Measurements from ENCODE around the gene ATN1. TPM values are rescaled to one million over a fixed set of nuclear protein-coding genes. Genes with fewer than 3 reads are reported as not detected.
A peak's percentile ranks its signal among the peaks of the same experiment; 100 is the strongest.

Gene ATN1
- total and polyA plus RNA-seq, 2 of the 8 experiments (the other 6 are each of a cell fraction or from before 2014, with no cell fraction given): 20.6 to 73.4 TPM

DNA sequence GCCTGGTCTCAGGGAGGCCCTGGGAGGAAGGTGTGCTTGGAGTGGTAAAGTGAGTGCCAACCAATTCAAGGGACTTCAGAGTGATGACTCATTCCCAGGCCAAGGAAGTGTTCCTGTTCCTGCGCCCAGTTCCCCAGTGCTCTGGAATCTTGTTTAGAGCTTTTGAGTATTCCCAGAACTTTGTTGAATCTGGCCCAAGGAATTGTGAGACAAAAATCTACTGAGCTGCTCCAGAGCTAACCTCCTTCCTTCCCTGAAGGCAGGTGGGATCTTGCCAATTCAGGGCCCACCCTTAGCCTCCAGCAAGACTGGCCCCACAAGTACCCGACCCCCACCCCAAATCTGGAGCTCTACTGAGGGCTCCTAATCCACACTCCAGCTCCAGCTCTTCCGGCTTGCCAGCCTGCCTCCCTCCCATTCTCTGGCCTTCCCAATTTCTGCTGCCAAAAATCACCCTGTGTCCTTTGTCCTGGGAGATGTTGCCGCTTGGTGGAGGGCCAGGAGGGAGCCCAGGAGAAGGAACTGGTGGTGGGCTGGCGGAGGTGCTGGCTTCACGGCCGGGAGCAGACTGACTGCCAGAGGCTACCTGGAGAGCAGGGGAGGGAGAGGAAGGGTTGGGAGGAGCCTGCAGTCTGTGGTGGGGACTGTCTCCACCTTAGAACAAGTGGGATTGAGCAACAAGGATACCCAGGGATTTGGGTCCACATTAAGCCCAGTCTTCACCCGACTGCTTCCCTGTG lies 2.0 kb upstream of the ATN1 start:
- Histone ChIP-seq H2AFZ (ENCODE audit: low read length) (no peak overlapping the region), H4K5ac (ENCODE audit: insufficient read length, low read depth, low read length) (peak overlapping the region; percentile 90), H3K27ac (ENCODE audit: low read depth, low read length) (peak overlapping the region; percentile 86), H3K23me2 (ENCODE audit: low read depth, low read length) (peaks cover 28% of the 10 kb centered on the region), H3K9me3 (ENCODE audit: insufficient read depth in 2 of 2, low read depth in 1 of 2, low read length in 1 of 2) (no peaks in the 10 kb centered on the region), H3K9ac (replicated peaks in 1 of 4; ENCODE audit: extremely low read depth in 1 of 4, low read depth in 3 of 4, low read length in 3 of 4) (peak overlapping the region in 3 of 4 experiments; percentile 49 to 69 (median 62); a peak in 6 of 7 replicates), H3K4me1 (replicated peaks in 1 of 4; ENCODE audit: control insufficient read depth in 3 of 4, insufficient read depth in 4 of 4, low read length in 3 of 4) (peaks cover 13 to 31% (median 17%) of the 10 kb centered on the region in 4 experiments), H3K4me3 (ENCODE audit: extremely low read depth in 1 of 4, insufficient read depth in 2 of 4, low read depth in 3 of 4, low read length in 4 of 4) (peak overlapping the region; percentile 53 to 90 (median 70)), H3K79me2 (ENCODE audit: control insufficient read depth in 1 of 2, insufficient read depth in 2 of 2, low read length in 2 of 2) (peaks cover 23% of the 10 kb centered on the region in 2 experiments), H4K20me1 (replicated peaks in 1 of 2; ENCODE audit: control insufficient read depth in 1 of 2, insufficient read depth in 2 of 2, low read length in 2 of 2) (peaks cover 9 to 11% of the 10 kb centered on the region in 2 experiments), H2BK15ac (ENCODE audit: low read length) (peak overlapping the region; percentile 100; the same call in 1 of the 2 replicates), H4K8ac (ENCODE audit: extremely low read depth, insufficient read depth, low read length) (no peak overlapping the region), H2AK5ac (ENCODE audit: low read depth, low read length) (peak overlapping the region; percentile 95), H4K91ac (replicated peaks; ENCODE audit: insufficient read length, low read length) (peak overlapping the region; percentile 99), H3K14ac (ENCODE audit: insufficient read length) (no peak overlapping the region), H3K79me1 (ENCODE audit: low read depth, low read length) (peaks cover 5% of the 10 kb centered on the region; the same call in 1 of the 2 replicates), H2BK120ac (replicated peaks; ENCODE audit: low read depth, low read length) (peak overlapping the region; percentile 84), H3K18ac (ENCODE audit: extremely low read depth, low read length) (peak overlapping the region; percentile 94), H3K27me3 (replicated peaks in 1 of 4; ENCODE audit: control insufficient read depth in 3 of 4, extremely low read depth in 1 of 4, insufficient read depth in 3 of 4, low read length in 3 of 4) (no peaks in the 10 kb centered on the region), H2BK5ac (ENCODE audit: low read depth, low read length) (peak overlapping the region; percentile 100), H3K23ac (ENCODE audit: insufficient read length) (no peak overlapping the region), H3K56ac (replicated peaks; ENCODE audit: insufficient read length, low read depth, low read length) (peak overlapping the region; percentile 91), H3K36me3 (ENCODE audit: control insufficient read depth in 2 of 4, insufficient read depth in 4 of 4, low read length in 3 of 4) (peaks cover 16 to 31% (median 21%) of the 10 kb centered on the region in 4 experiments), H3K4me2 (ENCODE audit: insufficient read depth in 1 of 2, low read depth in 2 of 2, low read length in 2 of 2) (peak overlapping the region; percentile 92 to 100), H2BK20ac (ENCODE audit: low read length) (peak overlapping the region; percentile 40; the same call in 1 of the 2 replicates), H2BK12ac (ENCODE audit: low read depth, low read length) (peak overlapping the region; percentile 99), H3K4ac (replicated peaks; ENCODE audit: insufficient read length, low read depth, low read length) (peak overlapping the region; percentile 86)
- DNase-seq (ENCODE audit: low read depth in 1 of 2, low spot score in 2 of 2) (peak in 1 of 2 experiments; percentile 84), FAIRE-seq (no peak)
- WGBS, 2 experiments (ENCODE audit: extremely low coverage in 1 of 2, insufficient coverage in 1 of 2, insufficient read length in 1 of 2, insufficient replicate concordance in 2 of 2, low coverage in 1 of 2, low lambda C conversion rate in 2 of 2, missing lambda C conversion rate in 1 of 2): 4% methylated on average over 8 of the region's 8 CpGs; no CpG with 5 or more reads in 1 of the 2 experiments
- ChIA-PET CTCF (ENCODE audit: partially characterized antibody) (interaction anchor here (0.6 to 10.0 kb wide), 22 partner anchors 10 to 186 kb away, joined by 3 to 253 read pairs (median 4); partner anchors contain the start of genes C12orf57, ENO2, GNB3 and LRRC23), POLR2A (ENCODE audit: partially characterized antibody) (interaction anchor here (0.9 to 44.0 kb wide), 17 partner anchors 16 to 311 kb away, joined by 3 to 1596 read pairs (median 6); partner anchors contain the start of genes C12orf57, C1RL, CDCA3 and EMG1)
- no peak for TF ChIP-seq SIRT6 (IDR thresholded peaks at IDR 0.05; ENCODE audit: low read length)
- TF ChIP-seq POLR2AphosphoS5 (IDR thresholded peaks at IDR 0.05; ENCODE audit: low read depth, low read length): peak; percentile 68
- TF ChIP-seq, protein P1, sequence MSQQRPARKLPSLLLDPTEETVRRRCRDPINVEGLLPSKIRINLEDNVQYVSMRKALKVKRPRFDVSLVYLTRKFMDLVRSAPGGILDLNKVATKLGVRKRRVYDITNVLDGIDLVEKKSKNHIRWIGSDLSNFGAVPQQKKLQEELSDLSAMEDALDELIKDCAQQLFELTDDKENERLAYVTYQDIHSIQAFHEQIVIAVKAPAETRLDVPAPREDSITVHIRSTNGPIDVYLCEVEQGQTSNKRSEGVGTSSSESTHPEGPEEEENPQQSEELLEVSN (IDR thresholded peaks at IDR 0.05): no peak
- peak; percentile 59; the same call in 1 of the 2 replicates for TF ChIP-seq TBP (IDR thresholded peaks at IDR 0.05; ENCODE audit: low read depth, low read length)
- no peak for TF ChIP-seq BCL11A (IDR thresholded peaks at IDR 0.05; ENCODE audit: low read depth in 2 of 2, low read length in 2 of 2)
- no peak for TF ChIP-seq NRF1 (IDR thresholded peaks at IDR 0.05; ENCODE audit: low read depth, low read length)
- TF ChIP-seq HDAC2 (IDR thresholded peaks at IDR 0.05; ENCODE audit: borderline replicate concordance in 1 of 2, low read depth in 2 of 2, low read length in 2 of 2): 0 out of 4 replicates have a peak, but pooled peaks of 1 of the 2 experiments have one; percentile 6
- peak; percentile 31 for TF ChIP-seq TAF7 (optimal IDR thresholded peaks at IDR 0.05; ENCODE audit: borderline replicate concordance, low read depth, low read length)
- no peak for TF ChIP-seq CHD1 (IDR thresholded peaks at IDR 0.05; ENCODE audit: low read depth, low read length)
- TF ChIP-seq TAF1 (IDR thresholded peaks at IDR 0.05; ENCODE audit: low read depth, low read length): peak; percentile 22; the same call in 1 of the 2 replicates
- peak; percentile 38 for TF ChIP-seq ASH2L (IDR thresholded peaks at IDR 0.05; ENCODE audit: low read length)

All from H1 (cell line).